ENCODE results near the gene ZNF780A. TPM values are rescaled to one million over a fixed set of nuclear protein-coding genes. Genes with fewer than 3 reads are reported as not detected.
"Not testable (repeated sequence)": the region's sequence is repeated elsewhere in the genome, so short reads cannot be mapped to it uniquely, and the experiment has no call there.

Gene ZNF780A
- total RNA-seq, 1 donor from 2014 or later: 0.32 TPM

- H3K4me1 ChIP-seq: peaks cover 0 to 2% of the 10 kb centered on the region in 2 donors
- H3K27me3 ChIP-seq: no peaks in the 10 kb centered on the region
- peaks cover 0 to 3% of the 10 kb centered on the region in 2 donors for H3K36me3 ChIP-seq
- peaks cover 0 to 38% of the 10 kb centered on the region in 2 donors for H3K9me3 ChIP-seq
- peak; percentile 27 to 74 for DNase-seq (ENCODE audit: low spot score in 2 of 2)
- TF ChIP-seq CTCF (IDR thresholded peaks at IDR 0.05): no peak
- H3K4me3 ChIP-seq: peak within 1 kb of the TSS; percentile 69 to 73
- intact Hi-C loops (cut with DNase I): no loop called here
- H3K27ac ChIP-seq: peak within 1 kb of the TSS; percentile 29 to 61
Observed at GRCh38 chr19:40055832-40056504, 34.8 kb downstream of the ZNF780A start, which contains the start of gene ZNF780B. ZNF780B (minus strand) TSS chr19:40056231; CDS start chr19:40050332, 5,899 bp downstream.

GRCh38 chr19:40055049-40055448, 35.7 kb downstream of the ZNF780A start:
- Histone ChIP-seq H3K27me3 (no peaks in the 10 kb centered on the region), H3K4me1 (peaks cover 0 to 2% of the 10 kb centered on the region in 2 donors), H3K4me3 (peak overlapping the region; percentile 69 to 73), H3K9me3 (peaks cover 0 to 41% of the 10 kb centered on the region in 2 donors), H3K36me3 (peaks cover 3 to 10% of the 10 kb centered on the region in 2 donors), H3K27ac (no peak overlapping the region)
- no peak for DNase-seq (ENCODE audit: low spot score in 2 of 2)
- TF ChIP-seq CTCF (IDR thresholded peaks at IDR 0.05): no peak
- intact Hi-C loops (cut with DNase I): no loop called here

GRCh38 chr19:40054632-40055031, 36.1 kb downstream of the ZNF780A start:
- Histone ChIP-seq H3K27me3 (no peaks in the 10 kb centered on the region), H3K36me3 (peaks cover 6 to 14% of the 10 kb centered on the region in 2 donors), H3K4me3 (peak overlapping the region; percentile 69 to 73), H3K27ac (no peak overlapping the region), H3K9me3 (peaks cover 0 to 41% of the 10 kb centered on the region in 2 donors), H3K4me1 (peaks cover 0 to 2% of the 10 kb centered on the region in 2 donors)
- intact Hi-C loops (cut with DNase I): no loop called here
- DNase-seq (ENCODE audit: low spot score in 2 of 2): no peak
- no peak for TF ChIP-seq CTCF (IDR thresholded peaks at IDR 0.05)

- intact Hi-C loops (cut with DNase I): no loop called here
- H3K4me1 ChIP-seq: peaks cover 0 to 2% of the 10 kb centered on the region in 2 donors
- DNase-seq (ENCODE audit: low spot score in 2 of 2): no peak
- no peak overlapping the region for H3K27ac ChIP-seq
- H3K9me3 ChIP-seq: peaks cover 0 to 41% of the 10 kb centered on the region in 2 donors
- H3K36me3 ChIP-seq: peaks cover 18 to 25% of the 10 kb centered on the region in 2 donors
- no peak overlapping the region for H3K4me3 ChIP-seq
- no peak for TF ChIP-seq CTCF (IDR thresholded peaks at IDR 0.05)
- H3K27me3 ChIP-seq: no peaks in the 10 kb centered on the region
Observed at GRCh38 chr19:40053491-40053890, 37.3 kb downstream of the ZNF780A start.

- H3K27ac ChIP-seq; intact Hi-C loops (cut with DNase I); DNase-seq (ENCODE audit: low spot score in 2 of 2); H3K4me1 ChIP-seq; H3K4me3 ChIP-seq; H3K27me3 ChIP-seq: not testable (repeated sequence)
- Histone ChIP-seq H3K36me3 (peaks cover 37% of the 10 kb centered on the region in 2 donors), H3K9me3 (peaks cover 44 to 60% of the 10 kb centered on the region in 2 donors)
Observed at GRCh38 chr19:40041718-40042117, 49.0 kb downstream of the ZNF780A start.

- H3K4me3 ChIP-seq; H3K27me3 ChIP-seq; intact Hi-C loops (cut with DNase I); DNase-seq (ENCODE audit: low spot score in 2 of 2); H3K27ac ChIP-seq; H3K4me1 ChIP-seq: not testable (repeated sequence)
- H3K9me3 ChIP-seq: peaks cover 51 to 60% of the 10 kb centered on the region in 2 donors
- H3K36me3 ChIP-seq: peaks cover 5 to 11% of the 10 kb centered on the region in 2 donors
Observed at GRCh38 chr19:40038047-40038446, 52.7 kb downstream of the ZNF780A start.

All from ascending aorta (tissue), 2 donors.